Left forelimb (tissue), 1 donor: ENCODE results near the gene PCSK1.

Source experiments
- DNase-seq: peaks from one replicate; pipeline ENCODE4 v3.0.0-alpha.2; 2018; ENCODE audit warnings: low spot score

The PCSK1 gene

DNA sequence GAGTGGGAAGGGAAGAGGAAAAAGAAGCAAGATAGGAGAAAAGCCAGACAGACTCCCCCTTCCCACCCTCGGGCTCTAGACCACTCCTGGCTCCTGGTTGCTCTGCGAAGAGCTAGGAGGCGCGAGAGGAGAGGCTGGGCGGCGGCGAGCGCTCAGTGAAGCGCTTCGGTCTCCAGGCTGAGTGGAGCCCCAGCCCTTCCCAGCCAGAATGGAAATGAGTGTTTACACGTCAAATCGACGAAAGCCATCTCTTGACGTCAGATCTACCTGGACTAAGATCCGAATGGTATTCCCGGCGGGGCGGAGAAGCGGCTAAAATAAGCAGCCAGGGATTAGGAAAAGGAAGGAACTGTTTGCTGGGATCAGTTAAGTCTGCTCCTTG is at the start of gene PCSK1:
Gene PCSK1, minus strand, starts transcription at position 183 of the 382 bp plus-strand sequence. CDS start 206 bp downstream, outside the sequence.
- no peak for DNase-seq

DNA sequence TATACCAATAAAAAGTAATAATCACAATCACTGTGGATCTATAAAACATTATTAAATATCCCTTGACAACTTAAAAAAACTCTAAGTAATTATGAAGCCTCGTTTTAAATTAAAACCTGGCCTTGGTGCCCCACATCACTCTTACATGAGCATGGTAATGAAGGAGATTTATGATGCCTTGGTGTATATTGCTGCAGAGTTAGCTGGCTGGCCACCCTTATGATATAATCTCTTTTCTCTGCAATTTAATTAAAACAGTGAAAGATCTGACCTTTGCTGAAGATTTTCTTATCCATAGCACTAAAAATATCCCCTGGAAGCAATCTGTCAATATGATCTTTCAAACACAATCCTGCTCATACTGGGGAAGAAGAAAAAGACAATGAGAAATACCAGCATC is 48.8 kb upstream of the PCSK1 start:
- no peak for DNase-seq

DNA sequence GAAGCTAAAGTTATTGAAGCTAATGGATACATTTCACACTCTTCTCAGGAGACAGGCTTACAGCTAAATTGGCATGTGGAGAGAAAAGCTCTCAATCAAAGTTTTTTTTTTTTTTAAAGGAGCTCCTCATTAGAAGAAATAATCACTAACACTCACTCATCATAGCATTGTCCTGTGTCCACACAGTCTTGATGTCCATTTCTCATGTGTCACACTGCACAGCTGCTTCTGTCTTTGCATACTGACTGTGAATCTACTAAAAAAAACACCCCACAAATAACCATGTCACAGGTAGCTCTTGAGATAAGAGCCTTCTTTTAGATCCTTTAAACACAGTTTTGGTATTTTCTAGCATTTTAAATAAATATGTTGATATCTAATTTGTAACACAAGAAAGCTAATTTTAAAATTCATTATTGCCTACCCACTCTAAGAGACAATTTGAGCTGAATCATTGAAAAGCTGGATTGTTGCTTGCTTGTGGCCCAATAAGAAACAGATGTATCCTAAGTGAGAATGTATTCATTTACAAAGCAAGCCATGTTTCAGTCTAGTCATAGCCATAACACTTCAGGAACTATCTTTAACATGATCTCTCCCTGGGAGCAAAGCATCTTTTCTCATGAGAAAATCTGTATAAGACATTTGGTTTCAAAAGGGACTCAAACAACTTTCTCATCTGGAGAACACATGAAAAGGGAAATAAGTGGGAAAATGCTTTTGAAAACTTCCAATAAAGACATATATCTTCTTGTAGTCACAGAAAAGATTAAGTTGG is 48.1 kb upstream of the PCSK1 start:
- no peak for DNase-seq

DNA sequence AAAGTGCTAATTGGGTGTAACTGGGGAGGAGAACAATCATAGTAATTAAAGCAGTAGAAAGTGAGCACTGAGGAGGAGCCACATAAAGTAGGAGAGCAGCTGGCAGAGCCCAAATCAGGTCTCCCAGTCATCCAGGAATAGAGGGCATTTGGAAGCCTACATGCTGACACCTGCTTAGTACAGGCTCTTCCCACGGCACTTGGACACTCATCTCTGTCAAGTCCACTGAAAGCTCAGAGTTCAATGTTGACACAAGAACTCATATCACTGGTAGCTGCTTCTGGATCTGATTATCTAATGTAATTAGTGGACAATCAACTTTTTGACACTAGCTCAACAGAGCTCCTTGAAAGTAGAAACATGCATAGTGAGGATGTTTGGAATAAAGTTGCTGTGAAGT is 45.9 kb upstream of the PCSK1 start:
- no peak for DNase-seq

DNA sequence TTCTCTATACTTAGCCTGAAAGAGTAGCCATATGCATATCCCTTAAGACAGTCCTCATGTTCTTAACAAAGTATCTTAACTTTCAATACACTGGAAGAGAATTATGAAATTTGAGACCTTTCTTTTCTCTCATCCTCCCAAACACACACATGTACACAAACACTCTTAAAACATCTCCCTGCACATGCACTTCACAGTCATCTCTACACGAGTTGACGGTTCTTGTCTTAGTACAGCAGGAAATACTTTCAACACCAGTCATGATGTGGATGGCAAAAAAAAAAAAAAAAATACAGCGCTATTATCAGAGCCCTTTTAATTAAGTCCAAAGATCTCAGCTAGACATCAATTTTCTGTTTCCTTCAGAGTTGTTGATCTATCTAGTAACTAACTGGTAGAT is 43.6 kb upstream of the PCSK1 start:
- DNase-seq: no peak

DNA sequence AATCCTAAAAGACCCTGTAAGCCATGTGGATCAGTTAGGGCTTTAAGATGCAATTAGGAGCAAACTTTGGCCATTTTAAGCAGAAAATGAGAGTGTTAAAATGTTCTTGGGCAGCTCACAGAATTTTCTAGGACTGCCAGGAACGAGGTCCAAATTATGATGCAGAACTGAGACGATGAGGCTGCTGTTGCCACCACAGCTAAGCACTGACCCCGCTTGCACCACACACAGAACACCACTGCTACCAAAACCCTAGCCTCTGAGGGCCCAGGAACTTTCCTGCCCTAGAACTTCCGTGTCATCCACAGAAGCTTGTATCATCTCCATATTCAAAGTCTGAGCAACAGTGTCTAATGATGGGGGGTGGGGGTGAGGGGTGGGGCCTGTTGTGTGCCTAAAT is 41.0 kb upstream of the PCSK1 start:
- DNase-seq: no peak

DNA sequence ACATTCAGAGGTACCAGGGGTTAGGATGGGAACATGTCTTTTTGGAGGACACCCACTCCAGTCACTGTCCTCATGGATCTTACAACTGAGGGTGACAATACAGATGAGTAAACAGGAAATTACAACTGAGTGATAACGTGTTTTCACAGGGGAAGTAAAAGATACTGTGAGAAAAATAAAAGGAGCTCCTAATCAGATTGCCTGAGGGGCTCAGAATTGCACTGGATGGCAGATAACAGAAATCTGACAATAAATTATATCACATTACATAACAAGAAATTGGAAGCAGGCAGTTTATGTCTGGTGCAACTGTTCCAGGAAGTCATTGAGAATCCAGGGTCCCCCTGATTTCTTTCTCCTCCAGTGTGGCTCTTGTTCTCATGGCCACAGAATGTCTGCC is 40.1 kb upstream of the PCSK1 start:
- no peak for DNase-seq

DNA sequence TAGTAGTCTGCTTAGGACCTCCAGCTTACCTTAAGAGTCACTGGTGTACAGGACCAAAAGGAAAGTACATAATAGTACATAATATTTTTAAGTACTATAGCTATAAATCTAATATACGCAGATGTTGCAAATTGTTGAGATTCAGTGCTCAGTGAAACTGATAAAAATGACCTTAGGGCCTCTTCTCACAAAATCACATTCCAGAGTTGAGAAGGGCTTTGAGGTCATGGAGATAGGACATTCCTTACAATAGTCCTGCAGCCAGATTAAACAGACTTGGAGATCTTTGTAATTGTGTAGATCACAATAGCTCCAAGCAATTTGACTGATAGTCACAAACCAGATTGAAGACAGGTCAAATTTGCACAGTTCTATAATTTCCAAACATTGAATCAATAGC is 37.7 kb upstream of the PCSK1 start:
- DNase-seq: no peak

DNA sequence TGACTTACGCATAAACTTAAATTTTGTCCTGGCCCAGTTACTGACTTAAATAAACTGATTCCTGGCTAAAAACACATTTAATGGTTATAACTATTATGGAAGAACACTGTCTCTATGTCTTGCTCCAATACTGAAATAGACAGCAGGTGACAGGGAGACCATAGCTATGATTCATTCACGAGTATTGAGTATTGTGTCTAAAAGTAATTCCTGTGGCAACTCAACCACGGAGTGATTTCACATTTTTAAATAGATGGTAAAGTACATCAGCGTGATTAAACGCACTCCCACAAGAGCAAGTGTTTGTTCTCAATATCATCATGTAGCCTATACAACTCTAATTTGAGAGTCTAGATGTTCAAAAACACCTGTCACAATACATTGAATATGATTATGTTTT is 35.9 kb upstream of the PCSK1 start:
- DNase-seq: no peak

DNA sequence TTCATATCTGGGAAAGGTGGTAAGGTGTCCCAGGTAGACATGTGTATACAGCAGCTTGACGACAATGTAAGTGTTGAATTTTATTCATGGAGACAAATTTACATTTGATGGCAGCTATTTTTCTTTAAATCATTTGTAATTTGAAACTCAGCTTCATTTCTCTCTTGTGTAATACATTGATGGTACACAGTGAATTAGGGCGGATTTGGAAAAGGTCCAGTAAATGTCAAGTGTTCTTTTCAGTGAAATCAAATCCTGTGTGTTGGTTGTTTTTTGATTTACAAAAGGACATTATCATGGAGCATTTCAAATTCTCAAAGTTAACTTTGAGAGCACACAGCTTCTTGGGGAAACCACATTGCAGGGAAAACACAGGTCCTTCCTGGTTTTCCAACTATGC is 30.0 kb upstream of the PCSK1 start:
- DNase-seq: no peak

DNA sequence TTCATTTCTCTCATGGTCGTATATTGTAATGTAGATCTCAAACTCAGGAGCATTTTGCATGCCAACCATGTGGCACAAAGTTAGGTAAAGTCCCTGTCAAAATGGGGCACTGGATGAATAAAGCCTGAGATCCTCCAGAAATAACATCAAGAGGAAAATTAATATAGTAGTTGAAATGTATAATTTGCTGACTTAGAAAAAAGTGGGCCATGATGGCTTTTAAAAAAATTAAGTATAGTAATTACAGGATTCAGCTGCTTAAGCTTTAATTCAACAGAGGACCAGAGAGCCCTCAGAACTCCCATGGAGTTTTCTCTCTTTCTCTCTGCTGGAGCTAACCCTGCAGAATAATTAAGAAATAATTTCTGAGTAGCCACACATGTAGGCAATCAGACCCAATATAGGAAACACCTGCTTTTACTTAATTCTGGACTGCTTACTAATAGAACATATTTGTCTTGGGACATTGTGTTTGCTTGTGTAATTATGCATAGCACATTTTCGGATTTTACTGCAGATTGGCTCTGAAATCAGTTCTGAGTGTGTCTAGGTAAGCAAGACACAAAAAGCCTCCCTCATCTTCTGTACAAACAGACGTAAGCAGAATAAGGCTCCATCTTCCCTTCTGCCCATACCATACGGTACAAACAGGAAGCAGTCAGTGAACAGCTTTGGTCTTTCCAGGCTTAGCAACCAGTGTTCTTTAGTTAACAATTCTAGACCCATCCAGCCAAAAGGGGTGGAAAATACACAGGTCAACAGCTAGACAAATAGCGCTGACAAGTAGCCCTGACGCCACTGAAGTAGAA is 26.5 kb upstream of the PCSK1 start:
- DNase-seq: no peak

DNA sequence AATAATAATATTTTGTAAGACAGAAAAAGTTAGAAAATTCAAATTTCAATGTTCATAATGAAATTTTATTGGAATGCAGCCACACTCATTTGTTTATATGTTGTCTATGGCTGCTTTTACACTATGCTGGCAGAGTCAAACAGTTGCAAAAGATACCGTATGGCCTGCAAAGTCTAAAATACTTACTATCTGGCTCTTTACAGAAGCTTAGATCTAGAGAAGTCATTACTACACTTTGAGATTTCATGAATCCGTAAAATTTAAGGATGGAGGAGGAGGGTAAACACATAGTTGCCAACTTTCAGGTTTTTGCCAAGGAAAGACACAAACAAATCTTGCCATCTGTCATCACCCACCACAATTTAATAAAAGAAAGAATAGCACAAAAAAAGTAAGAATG is 25.1 kb upstream of the PCSK1 start:
- DNase-seq: no peak

DNA sequence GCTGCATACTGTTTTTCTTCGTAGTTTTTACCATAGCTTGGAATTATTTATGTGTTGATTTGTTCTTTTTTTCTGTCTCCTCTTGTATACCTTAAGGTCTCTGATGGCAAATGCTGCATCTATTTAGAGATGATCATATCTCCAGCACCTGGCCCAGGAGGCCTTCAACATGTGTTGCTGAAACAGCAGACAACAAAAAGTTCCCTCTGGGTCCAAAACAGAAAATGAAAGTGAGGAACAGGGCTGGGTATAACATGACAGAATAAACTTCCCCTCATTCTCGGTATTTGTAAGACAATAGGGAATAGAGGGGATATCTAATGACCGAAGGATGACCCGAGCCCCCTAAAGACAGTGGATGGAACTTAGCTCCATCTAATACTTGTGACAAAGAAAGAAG is 22.7 kb upstream of the PCSK1 start:
- no peak for DNase-seq

DNA sequence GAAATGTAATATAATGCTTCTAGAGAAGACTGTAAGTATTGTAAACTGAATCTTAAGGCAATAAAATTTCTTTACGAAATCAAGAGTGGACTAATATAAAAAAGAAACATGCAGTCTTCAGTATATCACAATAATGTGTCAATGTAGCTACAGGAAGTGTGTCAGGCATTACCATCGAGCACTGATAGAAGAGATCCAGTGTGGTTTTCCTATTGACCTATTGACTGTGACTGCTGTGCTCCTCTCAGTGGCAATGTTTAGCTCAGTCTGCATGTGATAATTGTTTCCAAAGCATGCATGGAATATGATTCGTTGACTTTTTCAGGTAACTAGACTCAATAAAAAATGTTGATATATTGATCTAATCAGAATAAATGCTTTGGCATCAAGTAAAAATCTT is 20.3 kb upstream of the PCSK1 start:
- DNase-seq: no peak

DNA sequence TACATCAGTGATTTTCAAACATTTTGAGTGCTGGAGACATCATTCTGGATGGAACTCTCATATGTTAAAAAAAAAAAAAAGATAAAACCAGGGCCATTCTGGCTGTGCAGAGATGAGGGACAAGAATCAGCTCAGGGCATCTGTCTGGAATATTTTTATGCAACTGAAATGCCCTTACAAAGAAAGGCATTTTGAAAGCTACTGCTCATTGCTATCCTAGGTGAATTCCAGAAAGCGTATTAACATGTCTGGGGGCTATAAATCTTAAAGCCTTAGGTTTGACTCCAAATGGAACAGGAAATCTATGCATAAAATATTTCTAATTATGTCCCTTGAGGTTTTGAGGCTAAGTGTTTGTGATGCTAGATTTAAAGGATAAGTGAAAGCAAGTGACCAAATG is 14.9 kb upstream of the PCSK1 start:
- DNase-seq: no peak

DNA sequence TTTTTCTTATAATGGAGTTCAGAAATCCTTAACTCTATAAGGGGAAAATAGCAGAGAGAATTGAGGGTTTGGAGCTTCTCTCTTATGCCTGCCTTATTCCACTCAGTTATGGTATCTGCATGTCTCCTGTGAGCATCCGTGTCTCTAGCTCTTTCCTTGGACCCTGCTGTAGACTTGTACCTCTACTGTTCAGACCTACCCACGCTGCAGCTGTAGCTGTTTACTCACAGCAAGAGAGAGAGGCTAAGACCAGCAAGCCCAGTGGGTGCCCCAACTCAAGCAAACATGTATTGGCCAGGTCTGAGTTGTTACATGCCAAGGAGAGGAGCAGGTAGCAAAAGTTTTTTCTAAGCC is 7.1 kb upstream of the PCSK1 start:
- no peak for DNase-seq

DNA sequence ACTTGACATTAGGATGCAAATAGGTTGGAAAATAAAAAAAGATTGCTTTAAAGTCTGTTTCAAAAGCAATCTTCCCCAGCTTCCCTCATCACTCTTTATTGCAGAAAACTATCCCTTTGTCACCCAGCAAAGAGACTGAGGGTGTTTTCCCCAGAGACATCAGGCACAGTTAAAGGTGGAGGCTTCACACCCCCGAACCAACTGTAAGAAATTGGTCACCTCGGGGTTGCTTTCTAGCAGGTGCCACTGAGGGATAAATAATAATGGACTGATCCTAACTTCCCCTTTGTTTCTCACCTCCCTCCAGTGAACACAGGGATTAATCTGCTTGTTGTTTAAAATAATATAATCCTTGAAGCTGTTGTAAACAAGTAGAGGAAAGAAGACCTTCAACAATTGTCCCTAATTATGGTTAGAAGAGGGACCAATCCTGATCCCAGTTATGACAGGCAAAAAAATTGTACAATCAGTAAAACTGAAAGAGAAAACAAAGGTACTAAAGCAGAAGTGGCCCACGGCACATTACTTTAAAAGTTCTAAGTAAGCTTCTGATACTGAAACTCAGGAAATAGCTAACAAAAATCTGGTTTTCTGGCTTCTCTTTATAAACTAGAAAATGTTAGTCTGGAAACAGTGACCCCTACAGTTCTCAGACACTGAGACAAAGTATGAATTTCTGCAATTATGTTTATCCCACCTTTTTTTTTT is 6.6 kb upstream of the PCSK1 start:
- no peak for DNase-seq

DNA sequence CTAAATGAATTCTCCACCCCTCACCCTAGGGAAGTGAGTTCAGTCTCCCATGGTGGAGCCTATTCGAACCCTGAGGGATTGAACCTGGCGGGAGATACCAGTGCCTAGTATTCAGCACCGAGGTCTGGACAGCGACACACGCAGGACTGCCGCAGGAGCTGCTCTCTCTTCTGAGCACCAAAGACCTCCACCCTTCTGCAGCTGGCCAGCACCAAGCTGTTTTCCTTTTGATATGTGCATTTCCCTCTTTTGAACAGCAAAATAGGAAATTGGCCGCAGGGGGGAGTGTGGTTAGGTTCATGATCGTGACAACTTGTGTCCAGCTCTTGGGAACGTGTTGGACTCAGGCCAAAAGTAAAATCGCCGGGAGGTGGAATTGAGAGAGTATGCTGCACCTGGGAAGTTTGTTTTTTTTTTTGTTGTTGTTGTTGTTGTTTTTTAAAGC is 1.2 kb upstream of the PCSK1 start:
- DNase-seq: no peak

DNA sequence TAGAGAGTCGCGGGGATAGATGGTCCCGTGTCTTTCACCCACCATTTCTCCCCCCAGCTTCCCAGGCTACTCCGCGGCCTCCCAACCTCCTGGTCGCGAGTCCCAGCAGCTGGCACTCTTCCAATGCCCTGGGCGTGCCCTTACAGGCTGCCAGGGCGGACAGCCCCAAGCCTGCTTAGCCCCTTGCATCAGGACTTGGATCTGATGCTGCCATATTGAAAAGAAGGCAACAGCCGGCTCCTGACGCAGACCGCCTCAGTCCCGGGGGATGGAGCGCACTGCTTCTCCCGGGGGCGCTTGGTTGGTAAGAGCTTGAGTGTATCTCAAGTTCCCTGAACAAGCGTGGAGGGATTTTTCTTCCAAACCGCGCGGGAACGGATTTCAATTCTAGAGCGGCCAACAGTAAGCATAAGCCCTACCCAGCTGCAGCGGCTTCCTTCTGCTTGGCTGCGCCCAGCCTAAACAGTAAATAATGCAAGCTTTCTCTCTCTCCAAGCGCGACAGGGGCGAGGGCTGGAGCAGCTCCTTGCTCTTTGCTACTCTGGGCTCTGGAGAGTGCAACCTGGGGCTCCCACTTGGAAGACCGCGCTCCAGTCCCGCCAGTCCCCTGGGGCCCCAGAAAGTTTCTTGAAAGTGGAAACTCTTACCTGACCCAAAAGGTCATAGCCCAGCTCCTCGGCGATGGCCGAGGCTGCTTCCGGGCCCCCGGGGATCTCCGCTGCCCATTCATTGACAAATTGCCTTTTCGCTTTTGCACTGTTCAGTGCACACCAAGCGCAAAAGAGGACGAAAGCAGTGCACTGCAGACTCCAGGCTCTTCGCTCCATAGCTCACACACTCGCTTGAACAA is 607 bp downstream of the PCSK1 start:
- no peak for DNase-seq

DNA sequence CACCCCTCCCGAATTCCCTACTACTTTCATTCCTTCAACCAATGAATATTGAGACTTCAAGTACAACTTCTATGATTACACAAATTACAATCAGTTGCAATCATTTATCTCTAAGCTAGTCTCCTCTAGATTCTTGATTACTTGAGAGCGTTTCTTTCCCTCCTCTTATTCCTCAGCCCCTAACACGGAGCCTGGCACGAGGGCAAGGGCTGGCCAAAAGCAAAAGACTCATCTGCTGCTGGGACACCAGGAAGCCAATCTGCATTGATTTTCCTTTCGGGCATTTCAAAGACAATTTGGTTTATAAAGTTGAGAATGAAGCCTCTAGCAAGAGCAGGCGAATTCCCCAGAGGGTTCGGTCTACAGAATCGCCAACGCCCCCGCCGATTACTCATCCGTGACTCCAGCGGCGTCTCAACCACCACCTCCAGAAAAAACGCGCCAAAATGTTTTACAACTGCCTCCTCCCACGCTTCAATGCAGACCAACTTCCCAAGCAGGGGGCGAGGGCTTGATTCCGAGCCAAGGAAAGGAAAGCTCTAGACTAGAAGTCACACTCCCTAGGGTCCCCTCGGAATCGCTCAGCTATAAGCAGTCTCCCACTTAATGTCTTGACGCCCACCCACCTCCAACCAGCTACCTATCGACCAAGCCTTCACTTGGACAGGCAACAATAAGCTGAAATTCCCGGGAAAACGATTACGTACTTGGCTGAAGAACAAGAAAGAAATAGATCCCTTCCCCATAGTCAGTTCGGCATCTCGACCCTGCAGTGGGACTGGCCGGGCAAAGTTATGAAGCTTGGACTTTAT is 1.5 kb downstream of the PCSK1 start:
- DNase-seq: no peak

DNA sequence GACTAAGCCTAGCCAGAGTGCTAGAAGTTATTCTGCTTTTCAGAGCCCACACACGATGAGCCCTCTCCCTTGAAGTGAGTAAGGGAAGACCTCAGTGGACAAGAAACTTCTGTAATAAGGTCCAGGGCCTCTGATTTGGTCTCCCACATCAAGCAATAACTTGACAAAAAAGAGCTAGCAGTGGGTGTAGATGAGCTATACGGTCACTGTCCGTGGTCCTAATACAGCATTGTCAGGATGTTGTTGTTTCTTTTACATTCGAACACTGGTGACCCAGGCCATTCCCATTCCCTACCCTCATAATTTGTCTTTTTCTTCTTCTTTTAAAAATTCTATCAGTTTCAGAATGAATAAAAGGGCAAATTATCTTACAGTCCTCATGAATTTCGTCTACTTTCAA is 5.2 kb downstream of the PCSK1 start:
- no peak for DNase-seq
